Effector memory CD8-positive, alpha-beta T cell (primary cell): ENCODE data around the gene EME2.

ENCODE experiments used
- ATAC-seq: fragments of 150-1000 bp; cut with Tn5 transposase; replicated peaks from 2 replicates; pipeline ENCODE4 v1.10.0; 2021; ENCODE audit warnings: mild to moderate bottlenecking, moderate library complexity
- DNase-seq, 3 experiments: peaks; one replicate each; pipeline ENCODE4 v3.0.0; 2021
- H3K27ac Mint-ChIP-seq, 2 donors: one replicate each; pipeline ENCODE4 v1.8.0; 2022; ENCODE audit warnings: mild to moderate bottlenecking in 2 of 2, mixed read lengths in 2 of 2, moderate library complexity in 2 of 2
- H3K27me3 Mint-ChIP-seq, 2 donors: one replicate each; pipeline ENCODE4 v1.8.0; 2022; ENCODE audit warnings: mixed read lengths in 2 of 2
- H3K36me3 Mint-ChIP-seq: one replicate; pipeline ENCODE4 v1.8.0; 2022; ENCODE audit warnings: mild to moderate bottlenecking, moderate library complexity, mixed read lengths; ENCODE audit not compliant: insufficient read depth
- H3K4me1 Mint-ChIP-seq, 2 donors: one replicate each; pipeline ENCODE4 v1.8.0; 2022; ENCODE audit warnings: low read depth in 2 of 2, mixed read lengths in 2 of 2
- H3K4me3 Mint-ChIP-seq, 2 donors: one replicate each; pipeline ENCODE4 v1.8.0; 2022; ENCODE audit warnings: mild to moderate bottlenecking in 2 of 2, mixed read lengths in 2 of 2, moderate library complexity in 2 of 2
- H3K9me3 Mint-ChIP-seq, 2 donors: one replicate each; pipeline ENCODE4 v1.8.0; 2022; ENCODE audit warnings: mixed read lengths in 2 of 2

Gene EME2

GRCh38 chr16:1751946-1752345 lies 20.7 kb upstream of the EME2 start:
- no peaks in the 10 kb centered on the region for H3K9me3 Mint-ChIP-seq
- H3K4me3 Mint-ChIP-seq: no peak overlapping the region
- DNase-seq: no peak
- peaks cover 4 to 5% of the 10 kb centered on the region in 2 donors for H3K4me1 Mint-ChIP-seq
- no peak for ATAC-seq
- no peak overlapping the region for H3K27ac Mint-ChIP-seq
- H3K36me3 Mint-ChIP-seq: peaks cover 48% of the 10 kb centered on the region
- no peaks in the 10 kb centered on the region for H3K27me3 Mint-ChIP-seq

DNA sequence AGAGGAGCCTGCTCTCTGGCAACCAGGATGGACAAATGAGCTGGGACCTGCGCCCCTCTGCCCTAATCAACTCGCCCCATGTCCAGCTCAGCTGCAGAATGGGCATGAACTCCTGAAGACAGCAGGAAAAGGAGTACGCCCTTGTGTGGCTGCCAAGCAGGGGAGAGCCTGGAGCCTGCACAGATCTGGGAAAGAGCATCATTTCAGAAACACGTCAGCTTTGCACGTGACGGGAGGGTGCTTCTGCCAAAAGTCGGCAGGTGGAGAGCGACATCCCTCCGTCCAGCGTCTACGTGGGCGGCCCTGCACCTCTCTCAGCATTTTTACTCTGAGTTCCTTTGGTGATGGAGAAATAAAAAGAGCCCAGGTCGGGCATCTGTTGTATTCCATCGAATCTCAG lies 19.8 kb upstream of the EME2 start:
- no peak overlapping the region for H3K27ac Mint-ChIP-seq
- no peaks in the 10 kb centered on the region for H3K27me3 Mint-ChIP-seq
- H3K36me3 Mint-ChIP-seq: peaks cover 48% of the 10 kb centered on the region
- H3K9me3 Mint-ChIP-seq: no peaks in the 10 kb centered on the region
- H3K4me1 Mint-ChIP-seq: peaks cover 13% of the 10 kb centered on the region in 2 donors
- H3K4me3 Mint-ChIP-seq: no peak overlapping the region
- no peak for ATAC-seq
- no peak for DNase-seq

GRCh38 chr16:1754204-1754603 lies 18.4 kb upstream of the EME2 start:
- Mint-ChIP-seq H3K4me1 (peaks cover 13% of the 10 kb centered on the region in 2 donors), H3K36me3 (peaks cover 50% of the 10 kb centered on the region), H3K27me3 (no peaks in the 10 kb centered on the region), H3K27ac (no peak overlapping the region), H3K9me3 (no peaks in the 10 kb centered on the region), H3K4me3 (no peak overlapping the region)
- DNase-seq: no peak
- no peak for ATAC-seq

GRCh38 chr16:1757714-1758461 lies 14.7 kb upstream of the EME2 start:
- Mint-ChIP-seq H3K4me1 (peaks cover 10 to 13% of the 10 kb centered on the region in 2 donors), H3K27ac (peak overlapping the region; percentile 49 to 78), H3K27me3 (no peaks in the 10 kb centered on the region), H3K36me3 (peaks cover 47% of the 10 kb centered on the region), H3K9me3 (no peaks in the 10 kb centered on the region), H3K4me3 (peak overlapping the region in 1 of 2 donors; percentile 27)
- ATAC-seq: no peak
- no peak for DNase-seq

DNA sequence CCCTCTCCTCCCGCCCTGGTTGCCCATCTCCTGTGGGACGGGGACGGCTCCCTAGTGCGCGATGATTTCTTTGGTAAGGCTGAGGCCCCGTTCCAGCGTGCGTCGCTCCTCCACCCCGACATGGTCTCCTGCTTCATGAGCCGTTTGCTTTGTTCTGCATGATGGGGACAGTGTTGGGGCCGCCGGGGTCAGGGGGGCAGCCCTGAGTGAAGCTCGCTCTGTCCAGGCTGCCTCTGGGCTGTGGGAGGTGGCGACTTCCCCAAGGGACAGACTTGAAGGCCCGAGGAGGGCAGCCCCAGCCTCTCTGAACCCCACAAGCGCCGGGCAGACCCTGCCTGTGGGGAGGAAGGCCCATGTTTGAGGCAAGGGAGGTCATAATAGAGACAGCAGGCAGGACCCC lies 13.7 kb upstream of the EME2 start:
- DNase-seq: no peak
- Mint-ChIP-seq H3K4me1 (peaks cover 10 to 13% of the 10 kb centered on the region in 2 donors), H3K27ac (peak overlapping the region in 1 of 2 donors; percentile 67), H3K9me3 (no peaks in the 10 kb centered on the region), H3K36me3 (peaks cover 40% of the 10 kb centered on the region), H3K27me3 (no peaks in the 10 kb centered on the region), H3K4me3 (no peak overlapping the region)
- no peak for ATAC-seq

GRCh38 chr16:1759511-1759910 lies 13.1 kb upstream of the EME2 start:
- DNase-seq: no peak
- no peak for ATAC-seq
- no peaks in the 10 kb centered on the region for H3K9me3 Mint-ChIP-seq
- H3K4me1 Mint-ChIP-seq: peaks cover 10 to 13% of the 10 kb centered on the region in 2 donors
- H3K27ac Mint-ChIP-seq: no peak overlapping the region
- H3K36me3 Mint-ChIP-seq: peaks cover 36% of the 10 kb centered on the region
- no peaks in the 10 kb centered on the region for H3K27me3 Mint-ChIP-seq
- no peak overlapping the region for H3K4me3 Mint-ChIP-seq

DNA sequence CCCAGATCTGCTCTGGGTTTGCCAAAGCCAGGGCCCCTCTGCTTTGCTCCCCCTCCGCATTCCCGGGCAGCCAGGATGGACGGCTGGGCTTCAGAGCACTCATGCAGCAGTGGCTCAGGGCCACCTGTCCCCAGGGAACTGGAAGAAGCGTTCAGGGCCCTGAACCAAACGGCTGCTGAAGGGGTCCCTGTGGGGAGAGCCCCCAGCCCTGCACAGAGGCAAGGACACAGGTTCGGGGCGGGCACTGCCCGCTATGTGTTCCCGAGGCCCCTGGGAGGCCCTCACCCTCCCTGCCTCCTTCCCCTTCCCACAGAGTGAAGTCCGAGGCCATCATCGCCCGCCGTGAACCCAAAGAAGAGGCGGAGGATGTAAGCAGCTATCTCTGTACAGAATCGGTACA lies 11.7 kb upstream of the EME2 start:
- no peaks in the 10 kb centered on the region for H3K9me3 Mint-ChIP-seq
- H3K4me1 Mint-ChIP-seq: peaks cover 10 to 13% of the 10 kb centered on the region in 2 donors
- no peak for ATAC-seq
- H3K27me3 Mint-ChIP-seq: no peaks in the 10 kb centered on the region
- no peak overlapping the region for H3K4me3 Mint-ChIP-seq
- H3K36me3 Mint-ChIP-seq: peaks cover 29% of the 10 kb centered on the region
- H3K27ac Mint-ChIP-seq: peak overlapping the region in 1 of 2 donors; percentile 73
- no peak for DNase-seq

GRCh38 chr16:1761751-1762150 lies 10.9 kb upstream of the EME2 start:
- Mint-ChIP-seq H3K36me3 (peaks cover 29% of the 10 kb centered on the region), H3K4me1 (peaks cover 8 to 11% of the 10 kb centered on the region in 2 donors), H3K9me3 (no peaks in the 10 kb centered on the region), H3K27ac (peak overlapping the region in 1 of 2 donors; percentile 73), H3K27me3 (no peaks in the 10 kb centered on the region), H3K4me3 (no peak overlapping the region)
- no peak for ATAC-seq
- no peak for DNase-seq

GRCh38 chr16:1762196-1762878 lies 10.3 kb upstream of the EME2 start:
- H3K27ac Mint-ChIP-seq: no peak overlapping the region

DNA sequence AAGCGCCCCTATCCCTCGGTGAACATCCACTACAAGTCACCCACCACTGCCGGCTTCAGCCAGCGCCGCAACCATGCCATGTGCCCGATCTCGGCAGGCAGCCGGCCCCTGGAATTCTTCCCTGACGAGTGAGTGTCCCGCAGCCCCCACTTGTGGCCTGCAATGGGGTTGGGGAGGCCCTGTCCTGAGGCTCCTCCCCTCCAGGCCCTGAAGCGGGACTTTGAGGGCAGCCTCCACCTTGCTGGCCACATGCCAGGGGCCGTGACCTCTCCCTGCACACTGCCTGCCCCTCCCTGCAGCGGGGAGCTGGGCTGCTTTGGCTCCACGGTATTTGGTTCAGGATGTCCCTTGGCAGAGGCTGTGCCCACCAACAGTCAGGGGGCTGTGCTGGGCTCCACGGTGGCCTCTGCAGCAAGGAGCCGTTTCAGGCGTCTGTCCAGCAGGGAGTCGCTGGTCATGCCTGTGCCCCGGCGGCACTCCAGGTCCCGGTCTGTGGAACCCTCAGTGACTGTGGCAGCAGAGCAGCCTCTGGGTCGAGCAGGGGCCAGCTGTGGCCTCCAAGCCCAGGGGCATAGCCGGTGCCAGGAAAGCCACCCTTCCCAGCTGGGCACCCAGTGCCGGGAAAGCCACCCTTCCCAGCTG lies 9.6 kb upstream of the EME2 start:
- Mint-ChIP-seq H3K9me3 (no peaks in the 10 kb centered on the region), H3K36me3 (peaks cover 32% of the 10 kb centered on the region), H3K27ac (no peak overlapping the region), H3K27me3 (no peaks in the 10 kb centered on the region), H3K4me1 (no peaks in the 10 kb centered on the region), H3K4me3 (no peak overlapping the region)
- ATAC-seq (no peak), DNase-seq (no peak)

More at GRCh38 chr16:1762196-1762878, 10.3 kb upstream of the EME2 start:
- Mint-ChIP-seq H3K4me3 (no peak overlapping the region), H3K27me3 (no peaks in the 10 kb centered on the region), H3K36me3 (peaks cover 33% of the 10 kb centered on the region), H3K4me1 (peaks cover 4 to 5% of the 10 kb centered on the region in 2 donors), H3K9me3 (no peaks in the 10 kb centered on the region)
- no peak for DNase-seq
- ATAC-seq: no peak

DNA sequence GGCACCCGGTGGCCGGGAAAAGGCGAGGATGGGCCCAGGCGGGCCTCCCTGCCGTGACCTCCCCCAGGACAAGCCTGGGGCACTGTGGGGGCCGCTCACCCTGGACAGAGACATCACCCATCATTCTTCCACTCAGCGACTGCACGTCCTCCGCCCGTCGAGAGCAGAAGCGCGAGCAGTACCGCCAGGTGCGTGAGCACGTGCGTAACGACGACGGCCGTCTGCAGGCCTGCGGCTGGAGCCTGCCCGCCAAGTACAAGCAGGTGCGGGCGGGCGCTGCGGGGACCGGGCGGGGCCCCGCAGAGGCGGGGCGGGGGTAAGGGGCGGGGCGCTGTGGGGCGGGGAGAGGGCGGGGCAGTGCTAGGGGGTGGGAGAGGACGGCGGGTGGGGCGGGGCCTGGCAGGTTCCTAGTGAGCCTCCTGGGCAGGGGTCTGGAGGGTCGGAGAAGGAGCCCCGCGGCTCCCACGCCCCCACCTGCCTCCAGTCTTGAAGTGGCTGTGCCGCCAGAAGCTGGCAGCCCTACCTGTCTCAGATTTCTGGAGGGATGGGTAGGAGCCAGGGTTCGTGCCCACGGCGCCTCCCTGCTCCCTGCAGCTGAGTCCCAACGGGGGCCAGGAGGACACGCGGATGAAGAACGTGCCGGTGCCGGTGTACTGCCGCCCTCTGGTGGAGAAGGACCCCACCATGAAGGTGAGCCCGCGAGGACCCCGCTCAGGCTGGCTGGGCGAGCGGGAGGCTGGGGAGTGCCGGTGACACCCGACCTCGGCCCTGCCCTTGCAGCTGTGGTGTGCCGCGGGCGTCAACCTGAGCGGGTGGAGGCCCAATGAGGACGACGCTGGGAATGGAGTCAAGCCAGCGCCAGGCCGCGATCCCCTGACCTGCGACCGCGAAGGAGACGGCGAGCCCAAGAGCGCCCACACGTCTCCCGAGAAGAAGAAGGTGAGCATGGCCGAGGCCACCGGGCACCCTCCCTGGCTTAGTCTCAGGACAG lies 8.8 kb upstream of the EME2 start:
- Mint-ChIP-seq H3K36me3 (peaks cover 31% of the 10 kb centered on the region), H3K4me1 (no peaks in the 10 kb centered on the region), H3K27me3 (no peaks in the 10 kb centered on the region), H3K4me3 (no peak overlapping the region), H3K9me3 (no peaks in the 10 kb centered on the region), H3K27ac (no peak overlapping the region)
- DNase-seq (no peak), ATAC-seq (no peak)

DNA sequence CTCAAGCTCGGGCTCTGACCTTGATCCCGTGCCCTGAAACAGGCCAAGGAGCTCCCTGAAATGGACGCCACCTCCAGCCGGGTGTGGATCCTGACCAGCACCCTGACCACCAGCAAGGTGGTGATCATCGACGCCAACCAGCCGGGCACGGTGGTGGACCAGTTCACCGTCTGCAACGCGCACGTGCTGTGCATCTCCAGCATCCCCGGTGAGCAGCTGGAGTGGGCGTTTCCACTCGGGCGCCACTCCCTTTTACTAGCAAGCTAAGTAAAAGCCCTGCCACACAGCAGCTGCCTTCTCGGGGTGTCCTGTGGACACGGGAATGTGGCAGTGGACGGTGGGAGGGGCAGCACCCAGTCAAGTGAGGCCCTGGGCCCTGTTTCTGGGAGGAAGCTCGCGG lies 7.6 kb upstream of the EME2 start:
- peaks cover 0 to 2% of the 10 kb centered on the region in 2 donors for H3K4me1 Mint-ChIP-seq
- H3K4me3 Mint-ChIP-seq: no peak overlapping the region
- no peaks in the 10 kb centered on the region for H3K27me3 Mint-ChIP-seq
- DNase-seq: no peak
- H3K27ac Mint-ChIP-seq: no peak overlapping the region
- peaks cover 38% of the 10 kb centered on the region for H3K36me3 Mint-ChIP-seq
- no peak for ATAC-seq
- no peaks in the 10 kb centered on the region for H3K9me3 Mint-ChIP-seq

DNA sequence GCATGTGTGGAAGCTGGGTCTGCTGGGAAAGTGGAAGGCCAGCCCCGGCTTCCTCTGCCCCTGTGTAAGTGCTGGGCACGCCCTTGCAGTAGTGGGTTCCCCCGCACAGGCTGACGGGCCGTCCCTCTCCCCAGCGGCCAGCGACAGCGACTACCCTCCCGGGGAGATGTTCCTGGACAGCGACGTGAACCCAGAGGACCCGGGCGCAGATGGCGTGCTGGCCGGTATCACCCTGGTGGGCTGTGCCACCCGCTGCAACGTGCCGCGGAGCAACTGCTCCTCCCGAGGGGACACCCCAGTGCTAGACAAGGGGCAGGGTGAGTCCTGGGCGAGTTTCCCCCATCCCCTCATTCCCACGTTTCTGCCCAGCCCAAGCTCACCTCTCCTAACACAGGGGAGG lies 6.8 kb upstream of the EME2 start:
- Mint-ChIP-seq H3K4me3 (no peak overlapping the region), H3K27me3 (no peaks in the 10 kb centered on the region), H3K36me3 (peaks cover 45% of the 10 kb centered on the region), H3K4me1 (peaks cover 4 to 8% of the 10 kb centered on the region in 2 donors), H3K9me3 (no peaks in the 10 kb centered on the region), H3K27ac (no peak overlapping the region)
- DNase-seq (no peak), ATAC-seq (no peak)
